Chondrocyte (in vitro differentiated cells): Measurements from ENCODE around the gene IL27RA. TPM values are rescaled to one million over a fixed set of nuclear protein-coding genes. Genes with fewer than 3 reads are reported as not detected.
A peak's percentile ranks its signal among the peaks of the same experiment; 100 is the strongest.

Experiments used
- DNase-seq: peaks from one replicate; pipeline ENCODE4 v3.0.0; 2021; ENCODE audit warnings: mixed read lengths, low spot score
- H3K27ac Mint-ChIP-seq: one replicate; pipeline ENCODE4 v1.8.0; 2021; ENCODE audit warnings: mild to moderate bottlenecking, moderate library complexity, mixed read lengths; ENCODE audit not compliant: unreplicated experiment
- H3K27me3 Mint-ChIP-seq: 2 replicates; pipeline ENCODE4 v1.8.0; 2021; ENCODE audit warnings: low read depth, mixed read lengths
- H3K36me3 Mint-ChIP-seq: 2 replicates; pipeline ENCODE4 v1.8.0; 2021; ENCODE audit warnings: low read depth, mixed read lengths
- H3K4me1 Mint-ChIP-seq: 2 replicates; pipeline ENCODE4 v1.8.0; 2021; ENCODE audit warnings: low read depth, mild to moderate bottlenecking, mixed read lengths
- H3K4me3 Mint-ChIP-seq: one replicate; pipeline ENCODE4 v1.8.0; 2021; ENCODE audit warnings: mild to moderate bottlenecking, moderate library complexity, mixed read lengths; ENCODE audit not compliant: unreplicated experiment
- H3K9me3 Mint-ChIP-seq: 2 replicates; pipeline ENCODE4 v1.8.0; 2021; ENCODE audit warnings: low read depth, mixed read lengths
- CTCF ChIP-seq: fragments of 200-600 bp; sonication (generic); IDR thresholded peaks from 2 replicates; pipeline ENCODE4 v1.5.0; 2021; ENCODE audit warnings: antibody characterized with exemption, mild to moderate bottlenecking, moderate library complexity
- total RNA-seq: library from RNA; stranded (reverse); gene quantifications from 3 replicates; pipeline ENCODE4 v1.2.1, GENCODE V29; 2021

IL27RA gene
- total RNA-seq, 1 donor from 2014 or later, result 3.0 TPM

DNA sequence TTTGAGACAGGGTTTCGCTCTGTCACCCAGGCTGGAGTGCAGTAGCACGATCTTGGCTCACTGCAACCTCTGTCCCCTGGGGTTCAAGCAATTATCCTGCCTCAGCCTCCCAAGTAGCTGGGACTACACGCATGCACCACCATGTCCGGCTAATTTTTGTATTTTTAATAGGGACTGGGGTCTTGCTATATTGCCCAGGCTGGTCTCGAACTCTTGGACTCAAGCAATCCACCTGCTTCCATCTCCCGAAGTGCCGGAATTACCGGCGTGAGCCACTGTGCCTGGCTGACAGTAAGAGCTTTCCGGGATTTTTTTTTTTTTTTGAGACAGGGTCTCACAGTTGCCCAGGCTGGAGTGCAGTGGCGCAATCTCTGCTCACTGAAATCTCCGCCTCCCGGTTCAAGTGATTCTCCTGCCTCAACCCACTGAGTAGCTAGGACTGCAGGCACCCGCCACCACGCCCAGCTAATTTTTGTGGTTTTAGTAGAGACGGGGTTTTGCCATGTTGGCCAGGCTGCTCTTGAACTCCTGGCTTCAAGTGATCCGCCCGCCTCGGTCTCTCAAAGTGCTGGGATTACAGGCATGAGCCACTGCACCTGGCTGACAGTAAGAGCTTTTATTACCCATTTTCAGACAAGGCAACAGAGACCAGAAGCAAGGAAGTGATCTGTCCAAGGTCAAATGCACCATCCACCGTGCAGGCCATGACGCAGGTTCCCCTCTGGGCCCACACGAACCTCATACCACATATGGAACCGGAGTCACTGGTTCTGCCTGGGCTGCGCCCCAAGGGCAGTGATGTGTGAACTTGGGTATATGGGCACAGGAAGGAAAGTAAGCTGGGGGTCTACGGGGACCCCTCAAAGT, 46.5 kb upstream of the IL27RA start:
- H3K4me3 Mint-ChIP-seq, result no peak overlapping the region

GRCh38 chr19:13985771-13986347, 45.7 kb upstream of the IL27RA start:
- H3K27ac Mint-ChIP-seq, result peak overlapping the region; percentile 85
- peaks cover under 1% of the 10 kb centered on the region for H3K36me3 Mint-ChIP-seq
- no peak for TF ChIP-seq CTCF
- no peak for DNase-seq
- no peaks in the 10 kb centered on the region for H3K9me3 Mint-ChIP-seq
- no peaks in the 10 kb centered on the region for H3K27me3 Mint-ChIP-seq
- no peak overlapping the region for H3K4me3 Mint-ChIP-seq
- peaks cover 14% of the 10 kb centered on the region for H3K4me1 Mint-ChIP-seq

More for the DNA sequence above, 46.5 kb upstream of the IL27RA start:
- Mint-ChIP-seq H3K9me3 (no peaks in the 10 kb centered on the region), H3K36me3 (no peaks in the 10 kb centered on the region), H3K4me1 (peaks cover 14% of the 10 kb centered on the region), H3K27me3 (no peaks in the 10 kb centered on the region), H3K27ac (peak overlapping the region; percentile 85)
- no peak for DNase-seq
- no peak for TF ChIP-seq CTCF

GRCh38 chr19:13986348-13986904, 45.1 kb upstream of the IL27RA start:
- peaks cover 4% of the 10 kb centered on the region for H3K36me3 Mint-ChIP-seq
- TF ChIP-seq CTCF, result no peak
- no peaks in the 10 kb centered on the region for H3K9me3 Mint-ChIP-seq
- peaks cover 14% of the 10 kb centered on the region for H3K4me1 Mint-ChIP-seq
- no peaks in the 10 kb centered on the region for H3K27me3 Mint-ChIP-seq
- DNase-seq, result no peak
- H3K27ac Mint-ChIP-seq, result peak overlapping the region; percentile 79
- H3K4me3 Mint-ChIP-seq, result peak overlapping the region; percentile 25

GRCh38 chr19:13987101-13987890, 44.3 kb upstream of the IL27RA start:
- Mint-ChIP-seq H3K36me3 (peaks cover 4% of the 10 kb centered on the region), H3K4me1 (peaks cover 14% of the 10 kb centered on the region), H3K27ac (peak overlapping the region; percentile 79), H3K9me3 (no peaks in the 10 kb centered on the region), H3K4me3 (no peak overlapping the region), H3K27me3 (no peaks in the 10 kb centered on the region)
- no peak for DNase-seq
- no peak for TF ChIP-seq CTCF

GRCh38 chr19:13989487-13989886, 42.1 kb upstream of the IL27RA start:
- TF ChIP-seq CTCF, result no peak
- Mint-ChIP-seq H3K27me3 (no peaks in the 10 kb centered on the region), H3K4me1 (peaks cover 14% of the 10 kb centered on the region), H3K9me3 (no peaks in the 10 kb centered on the region), H3K4me3 (no peak overlapping the region), H3K27ac (no peak overlapping the region), H3K36me3 (peaks cover 4% of the 10 kb centered on the region)
- no peak for DNase-seq
